ENCODE measurements around the gene GADD45B. TPM values are rescaled to one million over a fixed set of nuclear protein-coding genes. Genes with fewer than 3 reads are reported as not detected.
"Not testable (repeated sequence)": the region's sequence is repeated elsewhere in the genome, so short reads cannot be mapped to it uniquely, and the experiment has no call there.

Gene GADD45B
- total RNA-seq, 1 experiment from 2014 or later: 16.4 TPM

- CTCF ChIA-PET: no interaction called here
- DNase-seq (ENCODE audit: low spot score): no peak
- Histone ChIP-seq H3K27ac (ENCODE audit: low read depth, low read length, poor library complexity, severe bottlenecking) (no peak overlapping the region), H3K36me3 (ENCODE audit: insufficient read depth, low read length, poor library complexity, severe bottlenecking) (no peaks in the 10 kb centered on the region), H3K27me3 (replicated peaks; ENCODE audit: insufficient read depth, low read depth, low read length, poor library complexity) (no peaks in the 10 kb centered on the region), H3K4me3 (ENCODE audit: low read depth, low read length, poor library complexity, severe bottlenecking) (no peak overlapping the region), H3K9me3 (ENCODE audit: low read depth, low read length, poor library complexity, severe bottlenecking) (no peaks in the 10 kb centered on the region), H3K4me1 (ENCODE audit: insufficient read depth, low read length, poor library complexity, severe bottlenecking) (peaks cover 7% of the 10 kb centered on the region)
- intact Hi-C loops (cut with micrococcal nuclease; ENCODE audit: unreplicated experiment): no loop called here
- no TSS peak for BruUV-seq (replicated peaks)
- TF ChIP-seq EZH2 (IDR thresholded peaks at IDR 0.05; ENCODE audit: borderline replicate concordance, low read depth, low read length, poor library complexity, severe bottlenecking) (no peak), CTCF (conservative IDR thresholded peaks at IDR 0.05; ENCODE audit: low read depth, low read length) (no peak)
- POLR2A ChIA-PET (ENCODE audit: low non-redundant PET): no interaction called here
These were observed 39.1 kb downstream of the GADD45B start for GRCh38 chr19:2514981-2515518.

GRCh38 chr19:2516727-2517126 is 40.8 kb downstream of the GADD45B start:
- ChIA-PET POLR2A (ENCODE audit: low non-redundant PET) (no interaction called here), CTCF (no interaction called here)
- intact Hi-C loops (cut with micrococcal nuclease; ENCODE audit: unreplicated experiment): no loop called here
- TF ChIP-seq EZH2 (IDR thresholded peaks at IDR 0.05; ENCODE audit: borderline replicate concordance, low read depth, low read length, poor library complexity, severe bottlenecking): no peak
- TF ChIP-seq CTCF (conservative IDR thresholded peaks at IDR 0.05; ENCODE audit: low read depth, low read length): no peak
- no TSS peak for BruUV-seq (replicated peaks)
- Histone ChIP-seq H3K27ac (ENCODE audit: low read depth, low read length, poor library complexity, severe bottlenecking) (no peak overlapping the region), H3K4me1 (ENCODE audit: insufficient read depth, low read length, poor library complexity, severe bottlenecking) (peaks cover 7% of the 10 kb centered on the region), H3K4me3 (ENCODE audit: low read depth, low read length, poor library complexity, severe bottlenecking) (no peak overlapping the region), H3K36me3 (ENCODE audit: insufficient read depth, low read length, poor library complexity, severe bottlenecking) (no peaks in the 10 kb centered on the region), H3K9me3 (ENCODE audit: low read depth, low read length, poor library complexity, severe bottlenecking) (no peaks in the 10 kb centered on the region), H3K27me3 (replicated peaks; ENCODE audit: insufficient read depth, low read depth, low read length, poor library complexity) (no peaks in the 10 kb centered on the region)
- DNase-seq (ENCODE audit: low spot score): no peak

GRCh38 chr19:2517881-2518601 is 42.1 kb downstream of the GADD45B start:
- H3K27ac ChIP-seq (ENCODE audit: low read depth, low read length, poor library complexity, severe bottlenecking): no peak overlapping the region
- ChIA-PET CTCF (no interaction called here), POLR2A (ENCODE audit: low non-redundant PET) (no interaction called here)
- TF ChIP-seq EZH2 (IDR thresholded peaks at IDR 0.05; ENCODE audit: borderline replicate concordance, low read depth, low read length, poor library complexity, severe bottlenecking) (no peak), CTCF (conservative IDR thresholded peaks at IDR 0.05; ENCODE audit: low read depth, low read length) (no peak)
- H3K4me3 ChIP-seq (ENCODE audit: low read depth, low read length, poor library complexity, severe bottlenecking): no peak overlapping the region
- no peaks in the 10 kb centered on the region for H3K36me3 ChIP-seq (ENCODE audit: insufficient read depth, low read length, poor library complexity, severe bottlenecking)
- no peaks in the 10 kb centered on the region for H3K27me3 ChIP-seq (replicated peaks; ENCODE audit: insufficient read depth, low read depth, low read length, poor library complexity)
- intact Hi-C loops (cut with micrococcal nuclease; ENCODE audit: unreplicated experiment): no loop called here
- no peaks in the 10 kb centered on the region for H3K4me1 ChIP-seq (ENCODE audit: insufficient read depth, low read length, poor library complexity, severe bottlenecking)
- DNase-seq (ENCODE audit: low spot score): no peak
- no TSS peak for BruUV-seq (replicated peaks)
- H3K9me3 ChIP-seq (ENCODE audit: low read depth, low read length, poor library complexity, severe bottlenecking): no peaks in the 10 kb centered on the region

GRCh38 chr19:2518856-2519255 is 42.9 kb downstream of the GADD45B start:
- DNase-seq (ENCODE audit: low spot score); CTCF ChIA-PET; intact Hi-C loops (cut with micrococcal nuclease; ENCODE audit: unreplicated experiment); H3K36me3 ChIP-seq (ENCODE audit: insufficient read depth, low read length, poor library complexity, severe bottlenecking); H3K27ac ChIP-seq (ENCODE audit: low read depth, low read length, poor library complexity, severe bottlenecking); H3K9me3 ChIP-seq (ENCODE audit: low read depth, low read length, poor library complexity, severe bottlenecking); BruUV-seq (replicated peaks); H3K4me3 ChIP-seq (ENCODE audit: low read depth, low read length, poor library complexity, severe bottlenecking); H3K4me1 ChIP-seq (ENCODE audit: insufficient read depth, low read length, poor library complexity, severe bottlenecking); H3K27me3 ChIP-seq (replicated peaks; ENCODE audit: insufficient read depth, low read depth, low read length, poor library complexity): not testable (repeated sequence)
- POLR2A ChIA-PET (ENCODE audit: low non-redundant PET): interaction anchor here (0.6 kb wide), 1 partner anchor 43 kb away, joined by 4 read pairs; the partner anchor contains the start of gene GADD45B

Measured in A673 (cell line).